ENCODE measurements around the gene SORCS2.

Gene SORCS2

DNA sequence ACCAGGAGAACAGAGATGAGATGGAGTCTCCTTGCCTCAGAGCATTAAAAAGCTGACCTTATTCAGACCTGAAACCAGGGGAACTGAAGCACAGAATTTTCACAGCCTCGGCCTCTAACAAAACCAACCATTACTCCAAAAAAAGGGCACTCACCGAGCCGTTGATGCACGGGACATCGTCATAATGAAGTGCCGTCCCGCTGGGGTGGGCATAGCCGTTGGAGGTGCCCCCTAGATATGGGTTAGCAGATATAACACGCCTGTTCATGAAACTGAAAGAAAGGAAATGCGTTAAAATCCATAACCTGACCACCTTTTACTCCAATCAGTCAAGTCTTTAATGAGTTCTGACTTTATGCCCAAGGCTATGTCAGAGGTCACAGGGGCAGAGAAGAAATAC is 593.7 kb downstream of the SORCS2 start:
- TF ChIP-seq SUZ12 (IDR thresholded peaks at IDR 0.05; ENCODE audit: extremely low read depth, insufficient read depth, insufficient read length), result no peak
- no peak for TF ChIP-seq ZNF274 (IDR thresholded peaks at IDR 0.05; ENCODE audit: low read depth, low read length)
- TF ChIP-seq YY1 (IDR thresholded peaks at IDR 0.05; ENCODE audit: insufficient read depth, insufficient read length), result no peak
- peaks cover 8% of the 10 kb centered on the region for H3K4me1 ChIP-seq (ENCODE audit: insufficient read depth, insufficient read length)
- no peak overlapping the region for H3K9ac ChIP-seq (ENCODE audit: insufficient read length, low read depth)
- H3K36me3 ChIP-seq (ENCODE audit: insufficient read depth, insufficient read length, low read length), result peaks cover 62% of the 10 kb centered on the region
- DNase-seq (ENCODE audit: low read depth, low spot score), result no peak
- no peaks in the 10 kb centered on the region for H3K9me3 ChIP-seq (ENCODE audit: insufficient read depth, low read length)
- H3K27me3 ChIP-seq (ENCODE audit: insufficient read depth, insufficient read length), result no peaks in the 10 kb centered on the region
- no peak overlapping the region for H3K4me3 ChIP-seq (ENCODE audit: insufficient read length, low read depth)

DNA sequence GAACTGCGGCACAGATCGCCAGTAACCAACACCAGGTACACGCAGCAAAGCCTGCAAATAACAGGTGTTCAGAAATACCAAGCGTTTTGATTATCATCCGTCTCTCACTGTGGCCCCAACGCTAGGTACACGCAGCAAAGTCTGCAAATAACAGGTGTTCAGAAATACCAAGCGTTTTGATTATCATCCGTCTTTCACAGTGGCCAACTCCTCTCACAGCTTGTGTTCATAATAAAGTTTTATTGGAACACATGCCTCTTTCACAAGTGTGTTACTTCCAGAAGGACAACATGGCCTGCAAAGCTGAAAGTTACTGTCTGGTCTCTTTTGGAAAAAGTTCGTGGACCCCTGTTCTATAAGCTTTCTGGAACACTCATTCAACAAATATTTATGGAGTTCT is 594.2 kb downstream of the SORCS2 start:
- Histone ChIP-seq H3K36me3 (ENCODE audit: insufficient read depth, insufficient read length, low read length) (peaks cover 59% of the 10 kb centered on the region), H3K4me3 (ENCODE audit: insufficient read length, low read depth) (no peak overlapping the region), H3K9me3 (ENCODE audit: insufficient read depth, low read length) (no peaks in the 10 kb centered on the region), H3K9ac (ENCODE audit: insufficient read length, low read depth) (no peak overlapping the region), H3K4me1 (ENCODE audit: insufficient read depth, insufficient read length) (peaks cover 8% of the 10 kb centered on the region), H3K27me3 (ENCODE audit: insufficient read depth, insufficient read length) (no peaks in the 10 kb centered on the region)
- no peak for TF ChIP-seq YY1 (IDR thresholded peaks at IDR 0.05; ENCODE audit: insufficient read depth, insufficient read length)
- TF ChIP-seq SUZ12 (IDR thresholded peaks at IDR 0.05; ENCODE audit: extremely low read depth, insufficient read depth, insufficient read length), result no peak
- TF ChIP-seq ZNF274 (IDR thresholded peaks at IDR 0.05; ENCODE audit: low read depth, low read length), result no peak
- DNase-seq (ENCODE audit: low read depth, low spot score), result no peak

DNA sequence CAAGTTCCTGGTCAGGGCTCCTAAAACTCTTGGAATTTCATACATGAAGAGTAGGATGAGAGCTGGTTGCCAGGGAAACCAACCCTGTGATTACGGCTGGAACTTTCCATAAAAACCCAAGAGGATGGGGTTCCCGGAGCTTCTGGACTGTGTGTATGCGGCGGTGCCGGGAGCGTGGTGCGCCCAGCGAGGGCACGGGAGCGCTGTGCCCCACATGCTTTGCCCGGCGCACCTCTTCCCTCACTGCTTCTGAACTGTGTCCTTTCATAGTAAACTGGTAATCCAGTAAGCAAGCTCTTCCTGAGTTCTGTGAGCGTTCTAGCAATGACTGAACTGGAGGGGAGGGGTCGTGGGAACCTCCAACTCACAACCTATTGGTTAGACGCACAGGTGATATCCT is 594.7 kb downstream of the SORCS2 start:
- TF ChIP-seq SUZ12 (IDR thresholded peaks at IDR 0.05; ENCODE audit: extremely low read depth, insufficient read depth, insufficient read length) (no peak), ZNF274 (IDR thresholded peaks at IDR 0.05; ENCODE audit: low read depth, low read length) (no peak), YY1 (IDR thresholded peaks at IDR 0.05; ENCODE audit: insufficient read depth, insufficient read length) (no peak)

DNA sequence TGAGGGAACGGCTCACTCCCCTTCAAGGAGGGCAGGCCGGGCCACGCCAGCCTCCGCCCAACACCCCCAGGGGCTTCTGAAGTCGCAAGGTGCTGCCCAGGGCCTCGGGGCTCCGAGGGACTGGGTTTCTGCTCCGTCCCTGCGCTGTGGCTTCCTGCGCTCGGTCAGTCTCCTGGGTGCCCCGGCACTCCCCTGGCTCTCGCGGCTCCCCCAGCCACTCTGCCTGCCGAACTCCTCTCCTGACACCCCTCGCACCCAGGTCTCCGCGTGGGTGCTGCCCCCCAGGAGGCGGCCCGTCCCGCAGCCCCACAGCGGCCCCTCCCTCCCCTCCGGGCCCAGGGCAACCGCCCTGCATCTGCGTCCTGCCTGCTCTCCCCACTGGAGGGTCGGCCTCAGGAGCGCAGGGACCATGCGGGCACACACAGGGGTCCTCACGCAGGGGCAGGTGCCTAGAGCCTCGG is 595.4 kb downstream of the SORCS2 start:
- TF ChIP-seq YY1 (IDR thresholded peaks at IDR 0.05; ENCODE audit: insufficient read depth, insufficient read length), result no peak
- TF ChIP-seq ZNF274 (IDR thresholded peaks at IDR 0.05; ENCODE audit: low read depth, low read length), result no peak
- no peak for TF ChIP-seq SUZ12 (IDR thresholded peaks at IDR 0.05; ENCODE audit: extremely low read depth, insufficient read depth, insufficient read length)

More for the DNA sequence above, 594.7 kb downstream of the SORCS2 start:
- Histone ChIP-seq H3K36me3 (ENCODE audit: insufficient read depth, insufficient read length, low read length) (peaks cover 57% of the 10 kb centered on the region), H3K9ac (ENCODE audit: insufficient read length, low read depth) (no peak overlapping the region), H3K4me3 (ENCODE audit: insufficient read length, low read depth) (no peak overlapping the region), H3K27me3 (ENCODE audit: insufficient read depth, insufficient read length) (no peaks in the 10 kb centered on the region), H3K9me3 (ENCODE audit: insufficient read depth, low read length) (no peaks in the 10 kb centered on the region), H3K4me1 (ENCODE audit: insufficient read depth, insufficient read length) (peaks cover 8% of the 10 kb centered on the region)
- no peak for DNase-seq (ENCODE audit: low read depth, low spot score)

DNA sequence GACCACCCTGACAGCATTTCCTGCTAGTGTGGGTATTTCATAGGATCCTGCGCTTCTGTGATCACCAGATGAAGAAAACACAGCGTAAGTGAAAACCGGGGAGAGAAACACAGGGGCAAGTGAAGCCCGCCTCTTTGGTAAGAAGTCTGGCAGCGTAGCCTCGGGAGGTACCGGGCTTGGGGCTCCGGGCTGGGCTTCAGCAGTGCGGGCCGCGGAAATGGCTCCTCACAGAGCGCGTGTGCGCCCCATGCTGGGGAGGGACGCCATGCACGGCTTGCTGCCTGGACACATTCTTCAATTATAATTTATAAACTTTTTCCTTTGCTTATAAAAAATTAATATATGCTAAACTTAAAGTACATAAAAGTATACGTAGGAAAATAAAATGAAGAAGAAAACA is 595.9 kb downstream of the SORCS2 start:
- Histone ChIP-seq H3K27me3 (ENCODE audit: insufficient read depth, insufficient read length) (no peaks in the 10 kb centered on the region), H3K36me3 (ENCODE audit: insufficient read depth, insufficient read length, low read length) (peaks cover 65% of the 10 kb centered on the region), H3K4me1 (ENCODE audit: insufficient read depth, insufficient read length) (peaks cover 8% of the 10 kb centered on the region), H3K9ac (ENCODE audit: insufficient read length, low read depth) (no peak overlapping the region), H3K9me3 (ENCODE audit: insufficient read depth, low read length) (no peaks in the 10 kb centered on the region), H3K4me3 (ENCODE audit: insufficient read length, low read depth) (no peak overlapping the region)
- no peak for DNase-seq (ENCODE audit: low read depth, low spot score)
- TF ChIP-seq YY1 (IDR thresholded peaks at IDR 0.05; ENCODE audit: insufficient read depth, insufficient read length) (no peak), SUZ12 (IDR thresholded peaks at IDR 0.05; ENCODE audit: extremely low read depth, insufficient read depth, insufficient read length) (no peak), ZNF274 (IDR thresholded peaks at IDR 0.05; ENCODE audit: low read depth, low read length) (no peak)

More for the DNA sequence above, 595.4 kb downstream of the SORCS2 start:
- Histone ChIP-seq H3K9me3 (ENCODE audit: insufficient read depth, low read length) (no peaks in the 10 kb centered on the region), H3K36me3 (ENCODE audit: insufficient read depth, insufficient read length, low read length) (peaks cover 62% of the 10 kb centered on the region), H3K9ac (ENCODE audit: insufficient read length, low read depth) (no peak overlapping the region), H3K4me1 (ENCODE audit: insufficient read depth, insufficient read length) (peaks cover 8% of the 10 kb centered on the region), H3K27me3 (ENCODE audit: insufficient read depth, insufficient read length) (no peaks in the 10 kb centered on the region), H3K4me3 (ENCODE audit: insufficient read length, low read depth) (no peak overlapping the region)
- no peak for DNase-seq (ENCODE audit: low read depth, low spot score)

DNA sequence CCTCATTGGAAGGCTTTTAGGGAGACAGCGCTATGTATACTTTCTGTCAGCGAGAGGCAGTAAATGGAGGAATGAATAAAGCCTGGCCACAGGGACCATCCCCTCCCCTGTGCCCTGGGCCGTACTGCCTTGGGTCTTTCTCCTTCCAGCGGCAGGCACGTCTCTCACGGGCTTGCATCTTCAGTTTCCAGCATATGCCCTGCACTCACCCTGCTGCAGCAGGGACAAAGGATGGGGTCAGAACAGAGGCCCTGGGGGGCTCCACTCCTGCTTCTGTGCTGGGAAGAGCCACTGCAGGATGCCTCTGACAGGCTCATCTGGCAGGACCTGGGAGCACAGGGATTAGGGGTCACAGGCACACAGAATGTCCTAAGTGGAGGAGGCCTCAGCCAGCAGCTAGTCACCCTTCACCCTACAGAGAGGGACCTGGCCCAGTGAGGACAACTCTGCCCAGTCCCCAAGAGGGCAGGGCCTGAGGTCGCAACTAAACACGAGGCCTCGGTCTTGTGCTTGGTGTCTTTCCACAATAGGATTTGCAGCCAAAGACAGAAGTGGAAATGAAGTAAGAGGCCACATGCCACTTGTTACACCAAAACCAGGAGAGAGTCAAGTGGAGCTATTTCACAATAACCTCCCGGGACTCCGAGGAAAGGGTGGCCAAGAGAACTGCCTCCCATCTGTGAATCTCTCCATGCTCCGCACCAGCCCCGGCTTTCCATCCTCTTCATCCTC is 596.5 kb downstream of the SORCS2 start:
- Histone ChIP-seq H3K27me3 (ENCODE audit: insufficient read depth, insufficient read length) (no peaks in the 10 kb centered on the region), H3K4me1 (ENCODE audit: insufficient read depth, insufficient read length) (peaks cover 8% of the 10 kb centered on the region), H3K36me3 (ENCODE audit: insufficient read depth, insufficient read length, low read length) (peaks cover 66% of the 10 kb centered on the region), H3K4me3 (ENCODE audit: insufficient read length, low read depth) (no peak overlapping the region), H3K9ac (ENCODE audit: insufficient read length, low read depth) (no peak overlapping the region), H3K9me3 (ENCODE audit: insufficient read depth, low read length) (no peaks in the 10 kb centered on the region)
- TF ChIP-seq YY1 (IDR thresholded peaks at IDR 0.05; ENCODE audit: insufficient read depth, insufficient read length) (no peak), SUZ12 (IDR thresholded peaks at IDR 0.05; ENCODE audit: extremely low read depth, insufficient read depth, insufficient read length) (no peak), ZNF274 (IDR thresholded peaks at IDR 0.05; ENCODE audit: low read depth, low read length) (no peak)
- no peak for DNase-seq (ENCODE audit: low read depth, low spot score)

DNA sequence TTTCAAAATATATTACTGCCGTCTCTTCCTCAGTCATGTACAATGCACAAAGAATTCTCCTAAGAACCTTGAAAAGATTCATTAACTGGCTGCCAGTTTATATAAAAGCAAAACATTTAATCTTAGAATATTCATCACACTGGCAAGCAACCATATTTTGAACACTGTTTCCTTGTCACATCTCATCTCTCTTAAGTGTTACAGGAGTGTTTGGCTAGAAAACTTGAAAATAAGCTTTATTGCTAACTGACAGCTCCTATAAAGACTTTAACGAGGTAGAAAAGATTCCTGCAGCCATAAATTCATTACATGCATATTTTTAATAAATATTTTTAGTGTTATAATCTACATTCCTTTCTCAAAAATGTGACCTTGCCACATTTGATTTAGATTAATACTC is 597.7 kb downstream of the SORCS2 start:
- no peak for DNase-seq (ENCODE audit: low read depth, low spot score)
- H3K27me3 ChIP-seq (ENCODE audit: insufficient read depth, insufficient read length), result no peaks in the 10 kb centered on the region
- no peak overlapping the region for H3K4me3 ChIP-seq (ENCODE audit: insufficient read length, low read depth)
- TF ChIP-seq SUZ12 (IDR thresholded peaks at IDR 0.05; ENCODE audit: extremely low read depth, insufficient read depth, insufficient read length) (no peak), YY1 (IDR thresholded peaks at IDR 0.05; ENCODE audit: insufficient read depth, insufficient read length) (no peak)
- peaks cover 57% of the 10 kb centered on the region for H3K36me3 ChIP-seq (ENCODE audit: insufficient read depth, insufficient read length, low read length)
- H3K9ac ChIP-seq (ENCODE audit: insufficient read length, low read depth), result no peak overlapping the region
- peaks cover 8% of the 10 kb centered on the region for H3K4me1 ChIP-seq (ENCODE audit: insufficient read depth, insufficient read length)
- no peaks in the 10 kb centered on the region for H3K9me3 ChIP-seq (ENCODE audit: insufficient read depth, low read length)
